Glutamatergic neuron (in vitro differentiated cells): Measurements from ENCODE around the gene LDLRAD1. TPM values are rescaled to one million over a fixed set of nuclear protein-coding genes. Genes with fewer than 3 reads are reported as not detected.

Experiments used
- DNase-seq: peaks from one replicate; pipeline ENCODE4 v3.0.0; 2022
- H3K27ac Mint-ChIP-seq: one replicate; pipeline ENCODE4 v1.8.0; 2020; ENCODE audit warnings: mild to moderate bottlenecking, mixed read lengths, inconsistent platforms; ENCODE audit not compliant: unreplicated experiment
- H3K27me3 Mint-ChIP-seq: one replicate; pipeline ENCODE4 v1.8.0; 2020; ENCODE audit warnings: mild to moderate bottlenecking, moderate library complexity, mixed read lengths, inconsistent platforms; ENCODE audit not compliant: unreplicated experiment
- H3K36me3 Mint-ChIP-seq: one replicate; pipeline ENCODE4 v1.8.0; 2020; ENCODE audit warnings: mild to moderate bottlenecking, mixed read lengths, inconsistent platforms; ENCODE audit not compliant: unreplicated experiment
- H3K4me1 Mint-ChIP-seq: one replicate; pipeline ENCODE4 v1.8.0; 2020; ENCODE audit warnings: mild to moderate bottlenecking, low read depth, mixed read lengths, inconsistent platforms; ENCODE audit not compliant: unreplicated experiment
- H3K4me3 Mint-ChIP-seq: one replicate; pipeline ENCODE4 v1.8.0; 2020; ENCODE audit warnings: mild to moderate bottlenecking, mixed read lengths, inconsistent platforms; ENCODE audit not compliant: unreplicated experiment
- H3K9me3 Mint-ChIP-seq: one replicate; pipeline ENCODE4 v1.8.0; 2020; ENCODE audit warnings: mild to moderate bottlenecking, moderate library complexity, mixed read lengths, inconsistent platforms; ENCODE audit not compliant: unreplicated experiment
- long read RNA-seq: library from polyadenylated mRNA; unstranded; transcript quantifications from one replicate; pipeline ENCODE4 v2.0.0, GENCODE V29; 2020; ENCODE audit not compliant: unreplicated experiment
- total RNA-seq: library from RNA; stranded (reverse); fragmentation: NEBNext Ultra II Directional; extraction: Animal tissue kit (Norgen Biotek cat#: 25700); gene quantifications from one replicate; pipeline ENCODE4 v1.2.1, GENCODE V29; 2021; ENCODE audit not compliant: unreplicated experiment
- TF ChIP-seq, protein P1 (sequence below): fragments of 200-600 bp; sonication (generic); IDR thresholded peaks from one replicate; pipeline ENCODE4 v1.5.0; 2021; ENCODE audit not compliant: partially characterized antibody, unreplicated experiment

The LDLRAD1 gene, protein sequence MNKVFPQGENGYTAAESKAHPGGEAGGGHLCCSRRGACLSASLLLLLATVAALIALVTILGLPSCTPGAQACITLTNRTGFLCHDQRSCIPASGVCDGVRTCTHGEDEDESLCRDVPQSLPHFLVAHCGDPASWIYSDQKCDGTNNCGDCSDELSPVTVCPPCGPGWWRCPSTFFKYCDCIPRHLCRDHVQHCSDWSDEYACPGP
- total RNA-seq, result not detected
- long read RNA-seq, result 0 reads

DNA sequence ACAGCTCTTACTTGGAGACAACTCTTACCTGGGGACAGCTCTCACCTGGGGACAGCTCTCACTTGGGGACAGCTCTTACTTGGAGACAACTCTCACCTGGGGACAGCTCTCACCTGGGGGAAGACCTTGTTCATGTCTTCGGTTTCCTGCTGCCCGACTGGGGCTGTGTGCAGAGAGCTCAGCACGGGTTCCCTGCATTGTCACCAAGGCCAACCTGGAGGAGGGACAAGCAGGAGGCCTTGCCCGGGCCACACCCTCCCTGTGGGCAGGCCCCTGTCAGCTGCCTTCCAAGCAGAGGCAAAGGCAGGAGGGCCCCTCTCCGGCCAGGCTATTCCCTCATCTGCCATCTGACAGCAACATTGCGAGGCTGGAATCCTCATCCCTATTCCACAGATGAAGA, at the start of gene LDLRAD1:
TSS of gene LDLRAD1 (minus strand) at position 208 of the 400 bp plus-strand sequence. CDS start at position 134, 74 bp downstream.
- Mint-ChIP-seq H3K4me1 (peaks cover 2% of the 10 kb centered on the region), H3K36me3 (no peaks in the 10 kb centered on the region), H3K27me3 (peaks cover 1% of the 10 kb centered on the region), H3K9me3 (peaks cover 3% of the 10 kb centered on the region), H3K27ac (no peak within 1 kb of the TSS), H3K4me3 (no peak within 1 kb of the TSS)
- no peak for DNase-seq
- TF ChIP-seq, protein P1, sequence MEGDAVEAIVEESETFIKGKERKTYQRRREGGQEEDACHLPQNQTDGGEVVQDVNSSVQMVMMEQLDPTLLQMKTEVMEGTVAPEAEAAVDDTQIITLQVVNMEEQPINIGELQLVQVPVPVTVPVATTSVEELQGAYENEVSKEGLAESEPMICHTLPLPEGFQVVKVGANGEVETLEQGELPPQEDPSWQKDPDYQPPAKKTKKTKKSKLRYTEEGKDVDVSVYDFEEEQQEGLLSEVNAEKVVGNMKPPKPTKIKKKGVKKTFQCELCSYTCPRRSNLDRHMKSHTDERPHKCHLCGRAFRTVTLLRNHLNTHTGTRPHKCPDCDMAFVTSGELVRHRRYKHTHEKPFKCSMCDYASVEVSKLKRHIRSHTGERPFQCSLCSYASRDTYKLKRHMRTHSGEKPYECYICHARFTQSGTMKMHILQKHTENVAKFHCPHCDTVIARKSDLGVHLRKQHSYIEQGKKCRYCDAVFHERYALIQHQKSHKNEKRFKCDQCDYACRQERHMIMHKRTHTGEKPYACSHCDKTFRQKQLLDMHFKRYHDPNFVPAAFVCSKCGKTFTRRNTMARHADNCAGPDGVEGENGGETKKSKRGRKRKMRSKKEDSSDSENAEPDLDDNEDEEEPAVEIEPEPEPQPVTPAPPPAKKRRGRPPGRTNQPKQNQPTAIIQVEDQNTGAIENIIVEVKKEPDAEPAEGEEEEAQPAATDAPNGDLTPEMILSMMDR, result no peak

DNA sequence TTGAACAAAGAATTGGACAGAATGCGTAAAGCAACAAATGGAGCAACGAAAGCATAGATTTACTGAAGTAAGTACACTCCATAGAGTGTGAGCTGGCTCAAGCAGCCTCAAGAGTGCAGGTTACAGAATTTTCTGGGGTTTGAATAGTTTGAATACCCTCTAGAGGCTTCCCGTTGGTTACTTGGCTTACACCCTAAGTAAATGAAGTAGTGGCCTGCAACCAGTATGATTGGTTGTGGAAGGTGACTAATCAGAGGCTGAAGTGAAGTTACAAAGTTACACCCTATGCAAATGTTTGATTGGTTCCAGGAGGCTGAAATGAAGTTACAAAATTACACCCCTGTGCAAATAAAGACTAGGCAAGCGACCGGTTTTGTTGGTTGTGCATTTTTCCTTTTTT, 46.3 kb upstream of the LDLRAD1 start:
- peaks cover 3% of the 10 kb centered on the region for H3K9me3 Mint-ChIP-seq
- H3K27ac Mint-ChIP-seq, result no peak overlapping the region
- peaks cover 4% of the 10 kb centered on the region for H3K27me3 Mint-ChIP-seq
- no peaks in the 10 kb centered on the region for H3K36me3 Mint-ChIP-seq
- TF ChIP-seq, protein P1, result no peak
- no peak for DNase-seq
- H3K4me1 Mint-ChIP-seq, result peaks cover 19% of the 10 kb centered on the region
- no peak overlapping the region for H3K4me3 Mint-ChIP-seq

DNA sequence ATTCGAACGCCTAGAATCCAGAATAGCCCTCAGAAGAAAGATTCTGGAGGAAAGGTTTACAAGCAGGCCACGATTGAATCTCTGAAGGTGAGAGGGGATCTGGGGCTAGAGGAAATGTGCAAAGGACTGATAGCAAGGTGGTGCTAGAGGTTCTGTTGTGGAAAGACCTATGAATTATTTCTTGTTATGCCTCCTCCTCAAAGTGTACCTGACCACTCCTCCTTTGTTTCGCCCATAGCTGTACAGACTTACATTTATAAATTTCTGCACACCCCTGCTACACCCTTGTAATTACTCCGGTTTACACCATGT, 36.4 kb upstream of the LDLRAD1 start:
- Mint-ChIP-seq H3K27ac (no peak overlapping the region), H3K4me3 (no peak overlapping the region), H3K36me3 (no peaks in the 10 kb centered on the region), H3K27me3 (peaks cover 9% of the 10 kb centered on the region), H3K9me3 (peaks cover 3% of the 10 kb centered on the region), H3K4me1 (peaks cover 15% of the 10 kb centered on the region)
- TF ChIP-seq, protein P1, result no peak
- no peak for DNase-seq

DNA sequence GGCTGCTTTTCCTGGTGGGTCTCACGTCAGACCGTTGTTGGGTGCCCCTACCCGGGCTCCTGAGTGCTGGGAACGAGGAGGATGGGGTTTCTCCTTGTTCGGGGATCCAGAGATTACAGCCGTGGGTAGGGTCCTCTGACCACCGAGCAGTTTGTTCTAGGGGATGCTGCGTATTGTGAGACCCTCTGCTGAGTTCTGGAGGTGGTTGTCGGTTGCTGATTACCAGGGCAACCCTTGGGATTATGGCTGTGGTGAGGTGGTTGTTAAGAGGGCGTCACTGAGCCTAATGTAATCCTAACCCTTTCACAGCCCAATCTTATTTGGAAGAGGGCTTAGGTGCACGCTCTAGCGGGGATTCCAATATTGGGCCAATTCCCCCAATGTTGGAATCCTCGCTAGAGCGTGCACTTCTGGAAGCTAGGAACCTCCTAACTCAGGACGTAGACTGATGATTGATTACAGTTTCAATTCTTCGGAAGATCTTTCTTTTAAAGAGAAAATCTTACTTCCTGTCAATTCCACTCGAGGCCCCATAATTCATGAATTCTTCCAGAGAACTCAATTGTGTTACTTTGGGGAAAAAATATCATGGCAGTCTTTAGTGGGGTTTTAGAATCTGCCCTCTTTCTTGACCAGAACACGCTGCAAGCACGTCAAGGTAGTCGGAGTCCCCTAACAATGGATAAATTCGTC, 35.9 kb upstream of the LDLRAD1 start:
- Mint-ChIP-seq H3K27ac (no peak overlapping the region), H3K9me3 (peaks cover 3% of the 10 kb centered on the region), H3K36me3 (no peaks in the 10 kb centered on the region), H3K4me1 (peaks cover 16% of the 10 kb centered on the region), H3K27me3 (peaks cover 9% of the 10 kb centered on the region), H3K4me3 (no peak overlapping the region)
- no peak for DNase-seq
- TF ChIP-seq, protein P1, result no peak
